Type B pancreatic cell (in vitro differentiated cells): ENCODE data around the gene NRXN2. TPM values are rescaled to one million over a fixed set of nuclear protein-coding genes. Genes with fewer than 3 reads are reported as not detected.

Experiments
- DNase-seq: peaks from one replicate; pipeline ENCODE4 v3.0.0; 2021; ENCODE audit warnings: mixed read lengths; ENCODE audit not compliant: unreplicated experiment; ENCODE audit errors: extremely low spot score
- H3K27ac Mint-ChIP-seq: 2 replicates; pipeline ENCODE4 v1.8.0; 2021; ENCODE audit warnings: mild to moderate bottlenecking, mixed read lengths
- H3K27me3 Mint-ChIP-seq: 2 replicates; pipeline ENCODE4 v1.8.0; 2021; ENCODE audit warnings: mixed read lengths
- H3K36me3 Mint-ChIP-seq: 2 replicates; pipeline ENCODE4 v1.8.0; 2021; ENCODE audit warnings: mixed read lengths
- H3K4me1 Mint-ChIP-seq: one replicate; pipeline ENCODE4 v1.8.0; 2021; ENCODE audit warnings: mixed read lengths; ENCODE audit not compliant: unreplicated experiment
- H3K4me3 Mint-ChIP-seq: 2 replicates; pipeline ENCODE4 v1.8.0; 2021; ENCODE audit warnings: mild to moderate bottlenecking, mixed read lengths
- H3K9me3 Mint-ChIP-seq: 2 replicates; pipeline ENCODE4 v1.8.0; 2021; ENCODE audit warnings: mixed read lengths
- total RNA-seq: library from RNA; stranded (reverse); gene quantifications from 2 replicates; pipeline ENCODE4 v1.2.1, GENCODE V29; 2021; ENCODE audit warnings: low replicate concordance
- TF ChIP-seq, protein P1 (sequence below): fragments of 200-600 bp; sonication (generic); conservative IDR thresholded peaks from 2 replicates; pipeline ENCODE4 v1.5.0; 2021; ENCODE audit warnings: antibody characterized with exemption, mild to moderate bottlenecking

NRXN2 gene
- total RNA-seq, 1 donor from 2014 or later, result 22.1 TPM

DNA sequence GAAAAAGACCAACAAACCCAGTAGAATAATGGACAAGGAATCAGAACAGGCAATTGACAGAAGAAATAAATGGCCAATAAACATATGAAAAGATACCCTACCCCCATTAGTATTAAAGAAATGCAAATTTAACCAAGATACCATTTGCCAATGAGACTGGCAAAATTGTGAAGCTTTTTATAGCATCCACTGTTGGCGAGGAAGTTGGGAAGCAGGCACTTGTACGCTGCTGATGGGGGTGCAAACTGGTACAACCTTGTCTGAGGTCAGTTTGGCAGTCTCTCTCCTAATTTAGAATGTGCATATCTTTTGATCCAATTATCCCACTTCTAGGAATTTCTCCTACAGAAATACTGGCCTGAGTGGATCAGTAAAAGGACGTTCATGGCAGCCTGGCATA, 8.6 kb upstream of the NRXN2 start:
- Mint-ChIP-seq H3K27me3 (peaks cover 39% of the 10 kb centered on the region), H3K36me3 (no peaks in the 10 kb centered on the region), H3K4me1 (peaks cover 2% of the 10 kb centered on the region), H3K27ac (no peak overlapping the region), H3K9me3 (no peaks in the 10 kb centered on the region), H3K4me3 (no peak overlapping the region)
- TF ChIP-seq, protein P1, sequence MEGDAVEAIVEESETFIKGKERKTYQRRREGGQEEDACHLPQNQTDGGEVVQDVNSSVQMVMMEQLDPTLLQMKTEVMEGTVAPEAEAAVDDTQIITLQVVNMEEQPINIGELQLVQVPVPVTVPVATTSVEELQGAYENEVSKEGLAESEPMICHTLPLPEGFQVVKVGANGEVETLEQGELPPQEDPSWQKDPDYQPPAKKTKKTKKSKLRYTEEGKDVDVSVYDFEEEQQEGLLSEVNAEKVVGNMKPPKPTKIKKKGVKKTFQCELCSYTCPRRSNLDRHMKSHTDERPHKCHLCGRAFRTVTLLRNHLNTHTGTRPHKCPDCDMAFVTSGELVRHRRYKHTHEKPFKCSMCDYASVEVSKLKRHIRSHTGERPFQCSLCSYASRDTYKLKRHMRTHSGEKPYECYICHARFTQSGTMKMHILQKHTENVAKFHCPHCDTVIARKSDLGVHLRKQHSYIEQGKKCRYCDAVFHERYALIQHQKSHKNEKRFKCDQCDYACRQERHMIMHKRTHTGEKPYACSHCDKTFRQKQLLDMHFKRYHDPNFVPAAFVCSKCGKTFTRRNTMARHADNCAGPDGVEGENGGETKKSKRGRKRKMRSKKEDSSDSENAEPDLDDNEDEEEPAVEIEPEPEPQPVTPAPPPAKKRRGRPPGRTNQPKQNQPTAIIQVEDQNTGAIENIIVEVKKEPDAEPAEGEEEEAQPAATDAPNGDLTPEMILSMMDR, result no peak
- DNase-seq, result no peak

DNA sequence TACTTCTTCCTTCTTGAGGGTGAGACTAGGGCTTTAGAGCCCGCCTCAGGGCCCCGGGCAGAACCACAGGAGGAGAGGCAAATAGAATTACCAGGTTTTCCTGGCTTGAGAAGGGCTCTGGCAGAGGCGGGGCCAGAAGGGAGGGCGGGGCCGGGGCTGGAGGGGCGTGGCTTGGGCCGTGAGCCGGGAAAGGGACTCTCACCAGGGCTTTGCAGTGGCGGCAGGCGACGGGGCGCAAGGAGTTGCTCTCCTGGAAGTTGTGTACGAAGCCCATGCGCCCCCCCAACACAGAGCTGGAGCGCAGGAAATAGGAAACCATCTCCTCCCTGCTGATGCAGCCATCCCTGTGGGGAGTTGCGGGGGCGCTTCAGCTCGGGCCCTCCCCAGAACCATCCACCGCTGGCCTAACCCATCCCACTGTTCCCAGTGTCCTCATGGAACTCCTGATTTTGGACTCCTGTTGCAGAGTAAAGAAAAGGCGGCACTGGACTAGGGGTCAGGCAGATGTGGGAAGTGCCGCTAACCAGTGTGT, 6.9 kb upstream of the NRXN2 start:
- TF ChIP-seq, protein P1, result no peak
- no peak overlapping the region for H3K4me3 Mint-ChIP-seq
- H3K9me3 Mint-ChIP-seq, result no peaks in the 10 kb centered on the region
- peaks cover 12% of the 10 kb centered on the region for H3K4me1 Mint-ChIP-seq
- H3K27me3 Mint-ChIP-seq, result peaks cover 40% of the 10 kb centered on the region
- no peak overlapping the region for H3K27ac Mint-ChIP-seq
- peak; percentile 71 for DNase-seq
- H3K36me3 Mint-ChIP-seq, result no peaks in the 10 kb centered on the region

DNA sequence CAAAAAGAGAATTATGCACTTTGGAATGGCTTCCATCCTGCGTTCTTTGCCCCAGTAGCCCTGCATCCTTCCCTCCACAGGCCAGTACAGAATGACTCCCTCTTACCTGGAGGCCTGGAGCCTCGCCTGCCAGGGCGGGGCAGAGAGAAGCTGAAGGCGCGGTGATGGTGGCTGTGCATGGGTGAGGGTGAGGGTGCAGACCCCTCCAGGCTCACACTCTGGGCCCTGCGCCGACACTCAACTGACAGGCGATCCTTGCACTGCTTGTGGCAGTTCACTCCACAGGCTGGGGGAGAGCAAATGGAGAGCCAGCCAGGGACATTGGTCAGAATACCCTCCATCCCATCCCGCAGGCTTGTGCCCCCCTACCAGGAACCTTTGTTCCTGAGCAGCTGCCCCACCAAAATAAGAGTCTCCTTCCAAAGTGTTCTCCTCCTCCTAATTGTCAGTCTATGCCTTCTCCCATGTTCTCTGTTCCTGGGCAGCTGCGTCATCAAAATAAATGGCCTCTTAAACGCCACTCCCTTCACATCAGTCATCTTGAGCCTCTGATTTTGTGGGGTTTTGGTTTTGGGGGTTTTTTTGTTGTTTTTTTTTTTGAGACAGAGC, 5.9 kb upstream of the NRXN2 start:
- TF ChIP-seq, protein P1, result no peak
- Mint-ChIP-seq H3K4me3 (no peak overlapping the region), H3K36me3 (no peaks in the 10 kb centered on the region), H3K9me3 (no peaks in the 10 kb centered on the region), H3K27me3 (peaks cover 43% of the 10 kb centered on the region), H3K4me1 (peaks cover 18% of the 10 kb centered on the region), H3K27ac (no peak overlapping the region)
- DNase-seq, result no peak

DNA sequence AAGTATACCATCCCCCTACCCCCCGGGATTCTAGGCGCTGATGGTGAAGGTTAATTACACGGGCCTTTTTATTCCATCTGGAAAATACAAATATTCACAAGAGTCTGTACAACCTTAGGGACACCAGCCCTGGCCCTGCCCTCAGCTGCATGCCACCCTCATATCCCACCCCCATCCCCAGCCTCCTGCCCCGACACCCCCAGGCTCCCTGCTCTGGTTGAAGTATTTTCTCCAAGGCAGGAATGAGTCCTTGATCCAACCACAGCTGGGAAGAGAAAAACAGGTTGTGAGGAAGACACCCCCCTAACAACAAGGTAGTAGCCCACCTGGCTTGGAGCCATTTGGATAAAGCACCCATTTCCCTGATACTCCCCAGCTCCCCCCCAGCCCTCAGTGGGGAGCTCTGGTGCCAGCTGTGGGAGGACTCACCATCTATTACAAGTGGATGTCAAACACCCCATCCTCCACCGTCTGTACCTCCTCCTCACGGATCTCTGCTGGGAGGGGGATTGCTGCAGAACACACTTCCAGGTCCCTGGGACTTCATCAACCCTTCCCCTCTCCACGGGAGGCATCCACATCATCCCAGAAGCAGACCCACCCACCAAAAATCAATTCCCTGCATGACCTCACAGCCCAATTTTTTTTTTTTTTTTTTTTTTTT, 4.0 kb upstream of the NRXN2 start:
- H3K9me3 Mint-ChIP-seq, result no peaks in the 10 kb centered on the region
- H3K27me3 Mint-ChIP-seq, result peaks cover 49% of the 10 kb centered on the region
- peak overlapping the region; percentile 20 for H3K4me3 Mint-ChIP-seq
- no peak for DNase-seq
- peaks cover 18% of the 10 kb centered on the region for H3K4me1 Mint-ChIP-seq
- TF ChIP-seq, protein P1, result no peak
- no peak overlapping the region for H3K27ac Mint-ChIP-seq
- no peaks in the 10 kb centered on the region for H3K36me3 Mint-ChIP-seq

DNA sequence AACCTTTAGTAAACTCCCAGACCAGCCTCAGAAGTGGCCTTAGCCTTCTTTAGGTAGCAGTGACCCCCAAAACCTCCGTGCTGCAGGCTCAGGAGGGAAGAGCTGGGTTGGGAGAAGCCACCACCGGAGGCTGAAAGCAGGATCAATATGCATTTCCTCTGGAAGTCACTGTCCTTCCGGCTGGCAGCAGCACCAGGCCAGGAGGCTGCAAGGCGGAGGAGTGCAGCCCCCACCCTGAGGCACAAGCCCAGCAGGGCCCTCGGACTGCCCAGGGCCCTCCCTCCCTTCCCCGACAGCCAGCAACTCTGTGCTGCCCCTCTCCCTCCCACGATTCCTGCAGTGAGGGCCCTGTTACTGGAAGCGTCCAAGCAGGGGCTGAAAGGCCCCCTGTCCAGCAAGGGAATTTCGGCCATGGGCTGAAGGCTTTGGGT, 3.2 kb upstream of the NRXN2 start:
- H3K4me3 Mint-ChIP-seq, result peak overlapping the region; percentile 20
- DNase-seq, result peak; percentile 66
- TF ChIP-seq, protein P1, result no peak
- no peak overlapping the region for H3K27ac Mint-ChIP-seq
- peaks cover 55% of the 10 kb centered on the region for H3K27me3 Mint-ChIP-seq
- H3K9me3 Mint-ChIP-seq, result no peaks in the 10 kb centered on the region
- peaks cover 18% of the 10 kb centered on the region for H3K4me1 Mint-ChIP-seq
- H3K36me3 Mint-ChIP-seq, result no peaks in the 10 kb centered on the region
